Hindlimb muscle (tissue), 1 donor: ENCODE data around the gene KRTAP1-3. TPM values are rescaled to one million over a fixed set of nuclear protein-coding genes. Genes with fewer than 3 reads are reported as not detected.
A peak's percentile ranks its signal among the peaks of the same experiment; 100 is the strongest.
"Not testable (repeated sequence)": the region's sequence is repeated elsewhere in the genome, so short reads cannot be mapped to it uniquely, and the experiment has no call there.

ENCODE experiments used
- DNase-seq: peaks from one replicate; pipeline ENCODE4 v3.0.0-alpha.2; 2013
- polyA plus RNA-seq: library from polyadenylated mRNA; unstranded; fragments of 120-200 nt; gene quantifications from one replicate; pipeline ENCODE4 v1.2.1, GENCODE V29; 2013; ENCODE audit not compliant: insufficient read length

KRTAP1-3 gene
- polyA plus RNA-seq, 1 donor = not detected

GRCh38 chr17:41054025-41054424 lies 19.4 kb upstream of the KRTAP1-3 start:
- DNase-seq = no peak

DNA sequence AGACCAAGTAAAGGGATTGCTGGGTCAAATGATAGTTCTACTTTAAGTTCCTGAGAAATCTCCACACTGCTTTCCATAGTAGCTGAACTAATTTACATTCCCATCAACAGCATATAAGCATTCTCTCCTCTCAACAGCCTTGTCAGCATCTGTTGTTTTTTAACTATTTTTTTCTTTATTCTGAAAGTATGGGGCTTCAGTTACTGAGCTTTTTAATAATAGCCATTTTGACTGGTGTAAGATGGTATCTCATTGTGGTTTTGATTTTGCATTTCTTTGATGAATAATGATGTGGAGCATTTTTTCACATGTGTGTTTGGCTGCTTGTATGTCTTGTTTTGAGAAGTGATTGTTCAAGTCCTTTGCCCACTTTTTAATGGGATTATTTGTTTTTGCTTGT lies 17.9 kb upstream of the KRTAP1-3 start:
- no peak for DNase-seq

DNA sequence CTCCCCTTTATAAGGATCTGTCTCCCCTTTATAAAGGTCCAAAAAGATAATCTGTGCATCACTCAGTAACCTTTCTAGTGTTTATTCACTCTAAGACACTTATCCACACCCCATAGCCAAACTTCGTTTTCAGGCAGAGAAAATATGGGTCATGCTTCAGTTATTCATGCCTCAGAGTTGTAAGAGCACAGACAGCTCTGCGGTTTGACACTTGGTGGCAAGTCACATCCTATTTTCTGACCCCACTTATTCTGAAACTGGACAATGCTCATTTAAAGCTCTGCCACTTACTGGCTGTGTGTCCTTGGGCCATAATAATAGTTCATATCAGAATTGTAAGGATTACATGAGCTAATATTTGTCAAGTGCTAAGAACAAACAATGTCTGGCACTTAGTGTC lies 14.4 kb upstream of the KRTAP1-3 start:
- DNase-seq = no peak

DNA sequence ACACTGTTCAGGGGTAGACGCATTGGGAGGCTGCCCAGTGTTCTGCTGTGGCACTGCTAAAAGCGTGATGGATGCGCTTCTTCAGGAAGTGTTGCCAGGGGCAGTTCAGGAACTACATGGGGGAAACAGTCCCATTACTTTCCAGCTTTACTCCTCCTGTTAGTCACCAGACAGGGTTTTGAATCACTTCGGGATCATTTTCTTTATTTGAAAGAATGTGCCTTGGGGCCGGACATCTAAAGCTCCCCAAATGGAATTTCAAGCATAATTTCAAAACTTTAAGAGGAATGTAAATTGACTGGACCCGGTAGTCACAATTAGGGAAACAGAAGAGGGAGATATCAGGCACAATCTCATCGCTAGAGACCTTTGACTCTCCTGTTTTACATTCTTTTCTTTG lies 13.8 kb upstream of the KRTAP1-3 start:
- DNase-seq = no peak

GRCh38 chr17:41046735-41047465 lies 12.2 kb upstream of the KRTAP1-3 start, which contains the start of gene KRTAP2-1:
Gene KRTAP2-1 (minus strand): TSS chr17:41047316. CDS start chr17:41047267, 49 bp downstream.
- not testable (repeated sequence) for DNase-seq

- no peak for DNase-seq
These were observed 8.3 kb upstream of the KRTAP1-3 start for GRCh38 chr17:41042953-41043352.

DNA sequence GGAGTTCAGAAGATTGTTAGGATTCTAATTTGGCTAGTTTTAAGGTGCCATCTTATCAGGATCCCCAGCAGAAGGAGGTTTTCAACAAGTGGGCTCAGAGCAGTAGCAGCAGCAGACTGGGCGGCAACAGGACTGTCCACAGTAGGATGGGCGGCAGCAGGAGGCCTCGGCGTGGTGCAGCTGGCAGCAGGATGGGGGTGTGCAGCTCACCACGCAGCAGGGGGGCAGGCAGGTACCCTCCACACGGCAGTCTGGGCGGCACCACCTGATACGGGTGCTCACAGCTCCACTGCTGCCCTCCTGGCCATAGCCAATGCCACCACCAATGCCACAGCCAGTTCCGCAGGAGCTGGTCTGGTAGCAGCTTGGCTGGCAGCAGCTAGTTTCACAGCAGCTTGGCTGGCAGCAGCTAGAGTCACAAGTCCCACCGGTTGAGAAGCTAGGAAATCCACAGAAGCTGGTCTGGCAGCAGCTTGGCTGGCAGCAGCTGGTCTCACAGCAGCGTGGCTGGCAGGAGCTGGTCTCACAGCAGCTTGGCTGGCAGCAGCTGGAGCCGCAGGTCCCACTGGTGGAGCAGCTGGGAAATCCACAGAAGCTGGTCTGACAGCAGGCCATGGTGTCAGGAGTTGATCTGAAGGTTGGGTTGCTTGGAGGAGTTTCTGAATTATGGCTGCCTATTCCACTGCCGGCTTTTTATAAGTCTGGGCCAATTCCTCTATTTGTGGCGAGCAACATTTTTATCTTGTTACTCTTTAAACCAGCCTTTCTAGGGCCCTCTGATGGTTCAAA lies 6.3 kb upstream of the KRTAP1-3 start, which contains the start of gene KRTAP1-1:
Gene KRTAP1-1, minus strand, starts transcription at position 668 of the 789 bp plus-strand sequence. Its CDS starts 53 bp downstream, at position 615.
- DNase-seq = peak; percentile 6

DNA sequence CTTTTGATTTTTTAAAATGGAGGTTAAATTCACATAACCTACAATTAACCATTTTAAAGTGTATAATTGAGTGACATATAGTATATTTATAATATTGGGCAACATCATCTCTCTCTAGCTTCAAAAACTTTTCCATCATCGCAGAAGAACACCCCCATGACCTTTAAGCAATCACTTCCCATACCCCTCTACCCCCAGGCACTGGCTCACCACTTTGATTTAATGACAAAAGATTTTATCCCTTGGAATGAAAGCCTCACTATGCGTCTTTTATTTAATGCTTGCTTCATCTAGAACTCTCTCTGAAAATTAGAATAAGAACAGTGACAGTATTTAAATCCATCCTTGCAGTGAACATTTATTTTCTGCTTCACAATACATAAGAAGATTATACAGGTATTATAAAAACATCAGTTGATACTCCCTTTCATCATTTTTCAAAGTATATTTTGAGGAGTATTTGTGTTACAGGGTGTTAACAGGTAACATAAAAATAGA lies 3.2 kb upstream of the KRTAP1-3 start:
- no peak for DNase-seq

- no peak for DNase-seq
These were observed 4.9 kb downstream of the KRTAP1-3 start, which contains the start of gene KRTAP1-4 for GRCh38 chr17:41029633-41030245. Gene KRTAP1-4 (minus strand): TSS chr17:41030195. CDS start chr17:41030078, 117 bp downstream.

DNA sequence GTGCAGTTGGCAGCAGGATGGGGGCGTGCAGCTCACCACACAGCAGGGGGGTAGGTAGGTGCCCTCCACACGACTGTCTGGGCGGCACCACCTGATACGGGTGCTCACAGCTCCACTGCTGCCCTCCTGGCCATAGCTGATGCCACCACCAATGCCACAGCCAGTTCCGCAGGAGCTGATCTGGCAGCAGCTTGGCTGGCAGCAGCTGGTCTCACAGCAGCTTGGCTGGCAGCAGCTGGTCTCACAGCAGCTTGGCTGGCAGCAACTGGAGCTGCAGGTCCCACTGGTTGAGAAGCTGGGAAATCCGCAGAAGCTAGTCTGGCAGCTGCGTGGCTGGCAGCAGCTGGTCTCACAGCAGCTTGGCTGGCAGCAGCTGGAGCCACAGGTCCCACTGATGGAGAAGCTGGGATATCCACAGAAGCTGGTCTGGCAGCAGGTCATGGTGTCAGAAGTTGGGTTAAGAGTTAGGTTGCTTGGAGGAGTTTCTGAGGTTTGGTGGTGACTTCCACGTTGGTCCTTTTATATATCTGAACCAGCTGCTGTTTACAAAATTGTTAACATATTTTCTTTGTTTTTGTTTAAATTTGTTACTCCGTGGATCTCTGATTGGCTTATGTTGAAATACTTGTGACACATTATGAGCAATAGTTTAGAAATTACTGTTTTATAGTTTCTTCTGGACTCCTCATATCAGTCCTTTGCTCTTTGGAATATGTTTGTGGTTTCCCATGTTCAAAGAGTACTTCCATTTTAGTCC lies 7.8 kb downstream of the KRTAP1-3 start, which contains the start of gene KRTAP1-5:
Gene KRTAP1-5, minus strand, starts transcription at position 494 of the 757 bp plus-strand sequence. Its CDS starts 53 bp downstream, at position 441.
- no peak for DNase-seq

DNA sequence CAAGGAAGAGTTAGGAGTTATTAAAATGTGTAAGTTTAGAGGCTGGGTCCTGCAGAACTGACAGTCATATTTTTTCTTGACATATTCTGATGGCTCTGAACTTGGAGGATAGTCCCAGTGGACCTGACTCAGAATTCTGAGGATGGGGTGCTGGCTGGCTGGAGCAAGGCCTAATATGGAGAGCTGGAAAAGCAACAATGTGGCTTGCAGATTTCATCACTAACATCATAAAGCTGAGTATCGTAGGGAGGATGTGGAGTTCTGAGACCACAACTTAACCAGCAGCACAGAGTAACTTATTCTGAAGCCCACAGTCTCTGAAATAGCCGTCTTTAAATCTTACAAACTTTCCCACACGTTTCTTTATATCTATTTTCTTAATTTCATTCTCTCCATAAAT lies 10.0 kb downstream of the KRTAP1-3 start:
- DNase-seq = no peak

DNA sequence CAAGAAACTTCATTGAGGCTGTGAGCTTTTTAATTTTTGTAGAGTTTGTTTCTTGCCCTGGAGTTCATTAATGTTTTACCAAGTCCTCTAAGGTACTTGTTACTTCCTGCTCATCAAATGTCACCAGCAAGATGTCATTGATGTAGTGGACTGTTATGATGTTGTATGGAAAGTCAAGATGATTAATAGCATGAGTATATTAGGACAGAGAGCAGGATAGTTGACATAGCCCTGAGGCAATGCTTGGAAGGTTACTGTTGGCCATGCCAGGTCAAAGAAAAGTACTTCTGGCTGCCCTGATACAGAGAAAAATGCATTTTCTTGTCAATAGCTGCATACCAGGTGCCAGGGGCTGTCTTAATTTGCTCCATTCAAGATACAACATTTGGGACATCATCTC lies 14.3 kb downstream of the KRTAP1-3 start:
- no peak for DNase-seq

GRCh38 chr17:41019415-41019814 lies 15.3 kb downstream of the KRTAP1-3 start:
- no peak for DNase-seq

GRCh38 chr17:41018541-41018940 lies 16.1 kb downstream of the KRTAP1-3 start:
- DNase-seq = no peak

DNA sequence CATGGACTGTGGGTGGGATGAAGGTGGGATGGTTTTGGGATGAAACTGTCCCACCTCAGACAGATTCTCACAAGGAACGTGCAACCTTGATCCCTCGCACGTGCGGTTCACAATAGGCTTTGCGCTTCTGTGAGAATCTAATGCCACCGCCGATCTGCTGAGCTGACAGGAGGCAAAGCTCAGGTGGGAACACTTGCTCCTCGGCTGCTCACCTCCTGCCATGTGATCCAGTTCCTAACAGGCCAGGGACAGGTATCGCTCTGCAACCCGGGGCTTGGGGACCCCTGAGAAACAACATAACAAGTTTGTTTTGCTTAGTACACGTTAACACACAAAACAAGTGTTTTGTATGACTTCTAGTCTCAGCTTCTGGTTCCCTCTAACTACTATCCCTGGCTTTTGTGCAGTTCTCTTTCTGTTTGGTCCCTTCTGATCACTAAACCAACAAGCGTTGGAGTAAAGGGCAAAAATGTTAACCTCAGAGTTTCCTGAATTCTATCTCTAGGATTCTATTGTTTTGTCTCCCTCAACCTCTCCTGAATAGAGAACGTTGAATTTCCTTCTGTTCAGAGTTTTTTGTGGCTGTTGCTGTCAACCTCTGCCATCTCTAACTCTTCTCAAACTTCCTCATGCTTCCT lies 18.0 kb downstream of the KRTAP1-3 start:
- DNase-seq = no peak

DNA sequence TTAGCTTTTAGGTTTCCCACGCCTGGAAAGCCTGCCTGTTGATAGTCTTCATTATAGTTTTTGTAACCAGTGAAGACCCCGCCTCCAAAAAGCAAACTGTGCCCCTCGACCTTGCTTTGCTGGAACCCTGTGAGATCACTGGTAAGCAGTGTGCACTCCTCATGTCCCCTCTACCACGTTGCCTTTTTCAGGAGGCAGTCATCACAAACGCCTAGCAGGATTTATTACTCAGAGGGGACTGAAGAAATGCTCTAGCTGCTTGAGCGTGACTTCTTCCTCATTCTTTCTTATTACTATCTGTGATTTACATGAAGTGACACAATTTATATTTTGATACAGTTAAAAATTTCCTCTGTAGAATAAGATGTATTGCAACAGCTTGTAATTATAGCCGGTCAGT lies 19.2 kb downstream of the KRTAP1-3 start:
- no peak for DNase-seq

GRCh38 chr17:41013606-41014005 lies 21.1 kb downstream of the KRTAP1-3 start:
- DNase-seq = peak; percentile 9

- no peak for DNase-seq
These were observed 21.5 kb downstream of the KRTAP1-3 start for GRCh38 chr17:41013181-41013580.

DNA sequence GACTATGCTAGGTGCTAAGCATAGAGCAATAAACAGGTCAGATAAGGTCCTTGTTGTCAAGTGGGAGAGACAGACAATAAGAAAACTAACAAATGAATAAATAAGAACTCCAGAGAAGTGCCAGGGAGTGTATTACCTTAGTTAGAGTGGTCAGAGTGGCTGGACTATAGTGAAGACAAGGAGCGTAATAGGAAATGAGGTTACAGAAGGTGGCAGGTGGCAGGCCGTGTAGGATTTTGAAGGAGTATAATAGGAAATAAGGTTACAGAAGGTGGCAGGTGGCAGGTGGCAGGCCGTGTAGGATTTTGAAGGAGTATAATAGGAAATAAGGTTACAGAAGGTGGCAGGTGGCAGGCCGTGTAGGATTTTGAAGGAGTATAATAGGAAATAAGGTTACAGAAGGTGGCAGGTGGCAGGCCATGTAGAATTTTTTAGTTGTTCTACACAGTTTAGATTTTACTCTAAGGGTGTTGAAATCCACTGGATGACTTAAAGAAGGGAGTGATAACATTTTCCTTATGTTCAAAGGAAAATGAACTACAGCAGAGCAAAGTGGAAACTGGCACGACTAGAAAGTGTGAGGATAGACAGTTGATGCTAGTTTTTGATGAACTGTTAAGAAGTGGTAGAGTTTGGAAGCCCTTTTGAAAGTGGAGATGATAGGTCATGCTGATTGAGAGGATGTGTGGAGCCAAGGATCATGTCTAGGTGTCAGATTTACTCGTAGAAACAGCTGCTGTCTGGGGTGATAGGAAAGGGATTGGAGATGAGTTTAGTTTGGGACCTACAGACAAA lies 22.2 kb downstream of the KRTAP1-3 start:
- DNase-seq = no peak

GRCh38 chr17:41010441-41010840 lies 24.2 kb downstream of the KRTAP1-3 start:
- no peak for DNase-seq

GRCh38 chr17:41009936-41010335 lies 24.7 kb downstream of the KRTAP1-3 start:
- no peak for DNase-seq
